Measurements from ENCODE around the gene PSEN1. TPM values are rescaled to one million over a fixed set of nuclear protein-coding genes. Genes with fewer than 3 reads are reported as not detected.

Gene PSEN1
- total RNA-seq, 4 donors from 2014 or later, result 101 to 221 (median 135) TPM

DNA sequence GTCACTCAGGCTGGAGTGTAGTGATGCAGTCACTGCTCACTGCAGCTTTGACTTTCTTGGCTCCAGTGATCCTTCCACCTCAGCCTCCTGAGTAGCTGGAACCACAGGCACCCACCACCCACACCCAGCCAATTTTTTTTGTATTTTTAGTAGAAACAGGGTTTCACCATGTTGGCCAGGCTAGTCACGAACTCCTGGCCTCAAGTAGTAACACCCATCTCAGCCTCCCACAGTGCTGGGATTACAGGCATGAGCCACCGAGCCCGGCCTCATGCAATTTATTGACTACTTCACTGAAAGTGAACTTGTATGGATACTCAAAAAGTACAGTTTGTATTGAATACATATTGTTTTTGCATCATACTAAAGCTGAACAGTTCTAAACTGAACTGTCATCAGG lies 9.1 kb downstream of the PSEN1 start:
- no peak for DNase-seq
- Histone ChIP-seq H3K27me3 (no peaks in the 10 kb centered on the region), H3K4me1 (peaks cover 0 to 25% (median 2%) of the 10 kb centered on the region in 4 donors), H3K27ac (no peak overlapping the region), H3K36me3 (peaks cover 0 to 21% (median 5%) of the 10 kb centered on the region in 4 donors), H3K4me3 (no peak overlapping the region), H3K9me3 (no peaks in the 10 kb centered on the region)
- in situ Hi-C loops (cut with MboI; ENCODE audit: low pct_ligation_motif_present in 1 of 4, low pct_unique_long_range_greater_than_20kb in 1 of 4, low sequenced_read_pairs in 3 of 4), result no loop called here
- TF ChIP-seq EP300 (IDR thresholded peaks at IDR 0.05; ENCODE audit: low read depth) (no peak), POLR2A (IDR thresholded peaks at IDR 0.05) (no peak), POLR2AphosphoS5 (IDR thresholded peaks at IDR 0.05) (no peak)
- TF ChIP-seq, protein P1, sequence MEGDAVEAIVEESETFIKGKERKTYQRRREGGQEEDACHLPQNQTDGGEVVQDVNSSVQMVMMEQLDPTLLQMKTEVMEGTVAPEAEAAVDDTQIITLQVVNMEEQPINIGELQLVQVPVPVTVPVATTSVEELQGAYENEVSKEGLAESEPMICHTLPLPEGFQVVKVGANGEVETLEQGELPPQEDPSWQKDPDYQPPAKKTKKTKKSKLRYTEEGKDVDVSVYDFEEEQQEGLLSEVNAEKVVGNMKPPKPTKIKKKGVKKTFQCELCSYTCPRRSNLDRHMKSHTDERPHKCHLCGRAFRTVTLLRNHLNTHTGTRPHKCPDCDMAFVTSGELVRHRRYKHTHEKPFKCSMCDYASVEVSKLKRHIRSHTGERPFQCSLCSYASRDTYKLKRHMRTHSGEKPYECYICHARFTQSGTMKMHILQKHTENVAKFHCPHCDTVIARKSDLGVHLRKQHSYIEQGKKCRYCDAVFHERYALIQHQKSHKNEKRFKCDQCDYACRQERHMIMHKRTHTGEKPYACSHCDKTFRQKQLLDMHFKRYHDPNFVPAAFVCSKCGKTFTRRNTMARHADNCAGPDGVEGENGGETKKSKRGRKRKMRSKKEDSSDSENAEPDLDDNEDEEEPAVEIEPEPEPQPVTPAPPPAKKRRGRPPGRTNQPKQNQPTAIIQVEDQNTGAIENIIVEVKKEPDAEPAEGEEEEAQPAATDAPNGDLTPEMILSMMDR (IDR thresholded peaks at IDR 0.05), result no peak
- intact Hi-C loops (cut with DNase I; ENCODE audit: low total_unique reads), result no loop called here
- WGBS, 2 donors (ENCODE audit: low coverage in 1 of 2), result 92% methylated on average over 3 of the region's 3 CpGs; no CpG with 5 or more reads in 1 of the 2 donors

DNA sequence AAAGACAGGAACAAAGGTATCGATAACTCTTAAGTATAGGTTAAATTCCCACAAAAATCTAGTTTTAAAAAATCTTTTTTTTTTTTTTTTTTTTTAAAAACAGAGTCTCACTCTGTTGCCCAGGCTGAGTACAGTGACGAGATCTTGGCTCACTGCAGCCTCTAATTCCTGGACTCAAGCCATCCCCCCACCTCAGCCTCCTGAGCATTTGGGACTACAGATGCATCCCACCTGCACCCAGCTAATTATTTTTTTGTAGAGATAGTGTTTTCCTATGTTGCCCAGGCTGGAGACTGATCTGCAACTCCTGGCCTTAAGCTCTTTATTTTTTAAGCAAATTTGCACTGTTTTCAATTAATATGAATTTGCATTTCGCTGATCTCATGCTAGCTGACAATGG lies 9.8 kb downstream of the PSEN1 start:
- WGBS, 2 donors (ENCODE audit: low coverage in 1 of 2), result 90 to 92% methylated on average over 3 of the region's 3 CpGs
- H3K27me3 ChIP-seq, result no peaks in the 10 kb centered on the region
- TF ChIP-seq POLR2AphosphoS5 (IDR thresholded peaks at IDR 0.05) (no peak), EP300 (IDR thresholded peaks at IDR 0.05; ENCODE audit: low read depth) (no peak)
- TF ChIP-seq, protein P1 (IDR thresholded peaks at IDR 0.05), result no peak
- no peaks in the 10 kb centered on the region for H3K9me3 ChIP-seq
- no peak overlapping the region for H3K27ac ChIP-seq
- in situ Hi-C loops (cut with MboI; ENCODE audit: low pct_ligation_motif_present in 1 of 4, low pct_unique_long_range_greater_than_20kb in 1 of 4, low sequenced_read_pairs in 3 of 4) (no loop called here), intact Hi-C loops (cut with DNase I; ENCODE audit: low total_unique reads) (no loop called here)
- DNase-seq, result no peak
- H3K4me3 ChIP-seq, result no peak overlapping the region
- peaks cover 0 to 21% (median 6%) of the 10 kb centered on the region in 4 donors for H3K36me3 ChIP-seq
- H3K4me1 ChIP-seq, result peaks cover 0 to 25% (median 2%) of the 10 kb centered on the region in 4 donors

DNA sequence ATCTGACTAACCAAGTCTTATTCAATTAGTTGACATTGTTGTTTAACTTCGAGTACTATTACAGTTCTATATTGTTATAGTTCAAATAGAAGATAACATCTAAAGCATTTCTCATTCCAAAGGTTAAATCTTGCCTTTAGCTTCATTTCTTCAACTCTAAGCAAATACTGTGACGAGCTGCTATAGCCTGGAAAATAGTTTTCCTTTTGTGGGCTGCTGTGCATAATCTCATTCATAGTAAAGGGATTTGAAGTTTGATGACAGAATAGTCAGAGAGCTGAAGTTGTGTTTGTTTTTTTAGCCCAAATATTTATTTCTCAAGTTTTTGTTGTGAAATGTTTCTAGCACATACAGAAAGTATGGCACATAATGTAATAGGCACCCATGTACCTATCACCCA lies 13.4 kb downstream of the PSEN1 start:
- in situ Hi-C loops (cut with MboI; ENCODE audit: low pct_ligation_motif_present in 1 of 4, low pct_unique_long_range_greater_than_20kb in 1 of 4, low sequenced_read_pairs in 3 of 4) (no loop called here), intact Hi-C loops (cut with DNase I; ENCODE audit: low total_unique reads) (no loop called here)
- no peak for TF ChIP-seq POLR2A (IDR thresholded peaks at IDR 0.05)
- TF ChIP-seq EP300 (IDR thresholded peaks at IDR 0.05; ENCODE audit: low read depth), result no peak
- Histone ChIP-seq H3K4me1 (peaks cover 0 to 1% (median 0%) of the 10 kb centered on the region in 4 donors), H3K9me3 (no peaks in the 10 kb centered on the region), H3K27ac (no peak overlapping the region), H3K4me3 (no peak overlapping the region), H3K36me3 (peaks cover 0 to 35% (median 14%) of the 10 kb centered on the region in 4 donors), H3K27me3 (no peaks in the 10 kb centered on the region)
- 54 to 63% methylated on average over 2 of the region's 2 CpGs for WGBS, 2 donors (ENCODE audit: low coverage in 1 of 2)
- DNase-seq, result no peak

DNA sequence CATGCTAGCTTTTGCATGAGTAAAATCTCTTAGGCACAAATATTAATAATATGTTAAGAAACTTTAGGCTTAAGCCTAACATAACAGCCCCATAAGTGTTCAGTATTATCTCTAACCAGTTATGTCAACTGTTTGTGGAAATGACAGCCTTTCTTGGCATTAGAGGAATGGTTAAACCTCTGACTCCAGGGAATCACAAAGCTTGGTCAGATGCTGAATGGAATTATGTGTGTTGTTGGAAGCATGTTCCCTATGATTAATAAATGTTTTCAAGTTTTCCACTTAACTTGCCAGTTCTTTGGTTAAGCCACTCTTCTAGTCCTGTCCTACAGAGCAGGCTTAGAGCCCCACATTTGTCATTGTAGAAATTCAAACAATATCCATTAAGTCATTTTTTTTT lies 17.0 kb downstream of the PSEN1 start:
- peaks cover 0 to 62% (median 21%) of the 10 kb centered on the region in 4 donors for H3K36me3 ChIP-seq
- in situ Hi-C loops (cut with MboI; ENCODE audit: low pct_ligation_motif_present in 1 of 4, low pct_unique_long_range_greater_than_20kb in 1 of 4, low sequenced_read_pairs in 3 of 4), result no loop called here

More for the DNA sequence above, 17.0 kb downstream of the PSEN1 start:
- intact Hi-C loops (cut with DNase I; ENCODE audit: low total_unique reads), result no loop called here
- no peak for DNase-seq
- no peak overlapping the region for H3K4me3 ChIP-seq
- H3K4me1 ChIP-seq, result no peaks in the 10 kb centered on the region
- no peak for TF ChIP-seq POLR2AphosphoS5 (IDR thresholded peaks at IDR 0.05)
- no peak for TF ChIP-seq POLR2A (IDR thresholded peaks at IDR 0.05)
- TF ChIP-seq, protein P1 (IDR thresholded peaks at IDR 0.05), result no peak
- TF ChIP-seq EP300 (IDR thresholded peaks at IDR 0.05; ENCODE audit: low read depth), result no peak
- H3K27ac ChIP-seq, result no peak overlapping the region
- no peaks in the 10 kb centered on the region for H3K9me3 ChIP-seq
- H3K27me3 ChIP-seq, result no peaks in the 10 kb centered on the region

Data from transverse colon (tissue), 4 donors.